Bronchus fibroblast of lung (primary cell): ENCODE measurements around the gene OR11L1. TPM values are rescaled to one million over a fixed set of nuclear protein-coding genes. Genes with fewer than 3 reads are reported as not detected.

Source experiments
- total RNA-seq: library from RNA; depleted of rRNA; stranded (reverse); fragments of >200 nt; gene quantifications from 2 replicates; pipeline ENCODE4 v1.2.3, GENCODE V29; 2015

OR11L1 gene
- not detected in 2 replicates for total RNA-seq

DNA sequence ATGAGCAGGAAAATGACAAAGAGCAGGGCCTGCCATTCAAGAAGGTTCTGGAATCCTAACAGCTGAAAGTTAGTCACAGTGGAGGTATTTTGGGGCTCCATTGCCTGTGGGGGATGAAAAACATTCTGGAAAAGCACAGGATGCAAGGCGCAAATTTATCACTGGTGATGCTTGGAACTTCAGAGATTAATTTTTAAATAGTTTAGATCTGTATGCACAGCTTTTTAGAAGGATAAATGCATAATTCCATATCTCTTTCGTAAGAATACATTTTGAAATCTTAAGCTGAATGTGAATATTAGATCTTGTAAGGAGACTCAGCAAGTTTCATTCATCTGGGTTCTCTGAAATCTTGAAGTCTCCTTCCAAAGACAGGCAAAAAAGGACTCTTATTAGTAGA lies at the start of gene OR11L1:
Gene OR11L1, minus strand, starts transcription at position 101 of the 400 bp plus-strand sequence. Its CDS starts 0 bp downstream, at position 101.

GRCh38 chr1:247857069-247857984 lies 15.6 kb upstream of the OR11L1 start, which contains the start of gene TRIM58:
Gene TRIM58, plus strand, starts transcription at chr1:247857187. Its CDS starts 60 bp downstream, at chr1:247857247.

DNA sequence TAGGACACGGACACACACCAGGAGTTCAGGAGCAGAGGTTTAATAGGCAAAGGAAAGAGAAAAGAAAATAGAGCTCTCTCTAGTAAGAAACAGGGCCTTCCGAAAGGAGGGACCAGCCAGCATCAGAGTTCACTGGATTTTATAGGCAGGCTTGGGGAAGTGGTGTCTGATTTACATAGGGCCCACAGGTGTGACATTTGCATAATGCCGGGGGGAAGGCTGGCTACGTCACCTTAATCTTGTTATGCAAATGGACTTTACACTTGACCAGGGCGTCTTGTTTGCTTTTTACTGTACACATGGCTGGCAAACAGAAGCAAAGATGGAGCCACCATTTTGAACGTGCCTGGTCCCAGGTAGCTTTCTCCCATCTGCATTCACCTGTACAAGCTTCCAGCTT lies 17.7 kb downstream of the OR11L1 start, which contains the start of gene OR14A16:
Gene OR14A16, minus strand, starts transcription at position 97 of the 400 bp plus-strand sequence. CDS start 8,390 bp downstream, outside the sequence.

Other genes starting within 250 kb of the OR11L1 start
- gene OR2G3, start 236.3 kb downstream of the OR11L1 start, total RNA-seq = not detected in 2 replicates
- gene OR13G1, start 162.2 kb downstream of the OR11L1 start, total RNA-seq = not detected in 2 replicates
- gene OR6F1, start 125.2 kb downstream of the OR11L1 start, total RNA-seq = not detected in 2 replicates
- gene OR14K1, start 103.3 kb downstream of the OR11L1 start, total RNA-seq = not detected in 2 replicates
- not detected in 2 replicates for gene OR14A2, start 93.8 kb downstream of the OR11L1 start, total RNA-seq
- not detected in 2 replicates for gene OR1C1, start 81.3 kb downstream of the OR11L1 start, total RNA-seq
- not detected in 2 replicates for gene OR14A16, start 17.8 kb downstream of the OR11L1 start, total RNA-seq
- gene TRIM58, start 15.3 kb upstream of the OR11L1 start, total RNA-seq = not detected in 2 replicates
- gene OR2W3, start 53.7 kb upstream of the OR11L1 start, total RNA-seq = not detected in 2 replicates
- gene OR2T8, start 78.4 kb upstream of the OR11L1 start, total RNA-seq = not detected in 2 replicates
- not detected in 2 replicates for gene OR2AJ1, start 83.0 kb upstream of the OR11L1 start, total RNA-seq
- not detected in 2 replicates for gene OR2L8, start 107.0 kb upstream of the OR11L1 start, total RNA-seq
- not detected in 2 replicates for gene OR2AK2, start 123.3 kb upstream of the OR11L1 start, total RNA-seq
- gene OR2L5, start 171.8 kb upstream of the OR11L1 start, total RNA-seq = not detected in 2 replicates
- gene OR2L2, start 188.2 kb upstream of the OR11L1 start, total RNA-seq = not detected in 2 replicates
- gene OR2L3, start 204.9 kb upstream of the OR11L1 start, total RNA-seq = not detected in 2 replicates